ENCODE data around the gene SLC51A.
A peak's percentile ranks its signal among the peaks of the same experiment; 100 is the strongest.
"Not testable (repeated sequence)": the region's sequence is repeated elsewhere in the genome, so short reads cannot be mapped to it uniquely, and the experiment has no call there.

Gene SLC51A

DNA sequence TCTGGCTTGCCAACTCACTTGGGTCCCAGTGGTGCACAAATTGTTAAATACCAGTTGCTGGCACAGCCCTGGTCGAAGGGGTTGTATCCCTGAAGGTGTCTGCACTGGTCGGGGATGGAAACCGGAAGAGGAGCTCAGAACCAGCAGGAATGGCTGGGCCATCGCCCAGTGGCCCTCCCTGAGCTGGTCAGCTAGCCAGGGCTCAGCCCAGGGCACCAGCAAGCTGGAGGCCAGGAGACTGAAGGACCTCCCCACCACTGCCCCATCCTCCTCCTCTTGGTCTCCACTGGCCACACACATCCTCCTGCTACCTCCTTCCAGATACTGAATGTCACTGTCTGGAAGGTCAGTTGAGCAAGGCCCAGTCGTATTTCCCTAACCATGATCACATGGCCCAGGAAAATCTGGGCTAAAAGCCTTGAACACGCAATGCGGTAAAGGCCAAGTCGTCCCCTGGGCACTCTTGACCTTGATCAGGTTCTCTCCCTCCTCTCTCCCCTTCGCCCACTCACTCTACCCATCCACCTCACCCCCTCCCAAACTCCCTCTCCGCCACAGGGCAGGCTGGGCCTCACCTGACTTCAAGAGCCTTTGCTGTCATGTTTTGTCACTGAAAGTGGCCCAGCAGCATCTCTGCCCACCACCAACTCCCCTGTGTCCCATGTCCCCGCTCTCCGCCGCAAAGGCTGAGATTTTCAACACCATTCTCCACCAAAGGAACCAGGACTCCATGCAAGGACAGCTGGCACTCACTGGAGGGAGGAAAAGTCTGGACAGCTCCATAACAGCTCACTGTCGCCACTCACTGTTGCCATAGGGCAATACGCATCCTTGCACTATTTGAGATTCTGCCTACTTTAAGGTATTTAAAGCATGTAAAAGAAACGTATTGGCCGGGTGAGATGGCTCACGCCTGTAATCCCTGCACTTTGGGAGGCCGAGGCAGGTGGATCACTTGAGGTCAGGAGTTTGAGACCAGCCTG is 17.3 kb upstream of the SLC51A start:
- Histone ChIP-seq H3K27ac (replicated peaks) (no peak overlapping the region), H3K4me3 (replicated peaks; ENCODE audit: insufficient read depth, low read length) (no peak overlapping the region), H3K27me3 (ENCODE audit: insufficient read depth, poor library complexity, severe bottlenecking) (no peaks in the 10 kb centered on the region)
- no peak for DNase-seq (ENCODE audit: low read depth in 1 of 2, low spot score in 1 of 2)
- TF ChIP-seq, protein P1, sequence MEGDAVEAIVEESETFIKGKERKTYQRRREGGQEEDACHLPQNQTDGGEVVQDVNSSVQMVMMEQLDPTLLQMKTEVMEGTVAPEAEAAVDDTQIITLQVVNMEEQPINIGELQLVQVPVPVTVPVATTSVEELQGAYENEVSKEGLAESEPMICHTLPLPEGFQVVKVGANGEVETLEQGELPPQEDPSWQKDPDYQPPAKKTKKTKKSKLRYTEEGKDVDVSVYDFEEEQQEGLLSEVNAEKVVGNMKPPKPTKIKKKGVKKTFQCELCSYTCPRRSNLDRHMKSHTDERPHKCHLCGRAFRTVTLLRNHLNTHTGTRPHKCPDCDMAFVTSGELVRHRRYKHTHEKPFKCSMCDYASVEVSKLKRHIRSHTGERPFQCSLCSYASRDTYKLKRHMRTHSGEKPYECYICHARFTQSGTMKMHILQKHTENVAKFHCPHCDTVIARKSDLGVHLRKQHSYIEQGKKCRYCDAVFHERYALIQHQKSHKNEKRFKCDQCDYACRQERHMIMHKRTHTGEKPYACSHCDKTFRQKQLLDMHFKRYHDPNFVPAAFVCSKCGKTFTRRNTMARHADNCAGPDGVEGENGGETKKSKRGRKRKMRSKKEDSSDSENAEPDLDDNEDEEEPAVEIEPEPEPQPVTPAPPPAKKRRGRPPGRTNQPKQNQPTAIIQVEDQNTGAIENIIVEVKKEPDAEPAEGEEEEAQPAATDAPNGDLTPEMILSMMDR (IDR thresholded peaks at IDR 0.05; ENCODE audit: insufficient read depth, low read length), result peak; percentile 7
- TF ChIP-seq POLR2AphosphoS5 (IDR thresholded peaks at IDR 0.05; ENCODE audit: low read depth) (no peak), SPI1 (IDR thresholded peaks at IDR 0.05; ENCODE audit: borderline replicate concordance, low read depth) (no peak), GABPA (IDR thresholded peaks at IDR 0.05; ENCODE audit: low read depth) (no peak)
- TF ChIP-seq, protein P2, sequence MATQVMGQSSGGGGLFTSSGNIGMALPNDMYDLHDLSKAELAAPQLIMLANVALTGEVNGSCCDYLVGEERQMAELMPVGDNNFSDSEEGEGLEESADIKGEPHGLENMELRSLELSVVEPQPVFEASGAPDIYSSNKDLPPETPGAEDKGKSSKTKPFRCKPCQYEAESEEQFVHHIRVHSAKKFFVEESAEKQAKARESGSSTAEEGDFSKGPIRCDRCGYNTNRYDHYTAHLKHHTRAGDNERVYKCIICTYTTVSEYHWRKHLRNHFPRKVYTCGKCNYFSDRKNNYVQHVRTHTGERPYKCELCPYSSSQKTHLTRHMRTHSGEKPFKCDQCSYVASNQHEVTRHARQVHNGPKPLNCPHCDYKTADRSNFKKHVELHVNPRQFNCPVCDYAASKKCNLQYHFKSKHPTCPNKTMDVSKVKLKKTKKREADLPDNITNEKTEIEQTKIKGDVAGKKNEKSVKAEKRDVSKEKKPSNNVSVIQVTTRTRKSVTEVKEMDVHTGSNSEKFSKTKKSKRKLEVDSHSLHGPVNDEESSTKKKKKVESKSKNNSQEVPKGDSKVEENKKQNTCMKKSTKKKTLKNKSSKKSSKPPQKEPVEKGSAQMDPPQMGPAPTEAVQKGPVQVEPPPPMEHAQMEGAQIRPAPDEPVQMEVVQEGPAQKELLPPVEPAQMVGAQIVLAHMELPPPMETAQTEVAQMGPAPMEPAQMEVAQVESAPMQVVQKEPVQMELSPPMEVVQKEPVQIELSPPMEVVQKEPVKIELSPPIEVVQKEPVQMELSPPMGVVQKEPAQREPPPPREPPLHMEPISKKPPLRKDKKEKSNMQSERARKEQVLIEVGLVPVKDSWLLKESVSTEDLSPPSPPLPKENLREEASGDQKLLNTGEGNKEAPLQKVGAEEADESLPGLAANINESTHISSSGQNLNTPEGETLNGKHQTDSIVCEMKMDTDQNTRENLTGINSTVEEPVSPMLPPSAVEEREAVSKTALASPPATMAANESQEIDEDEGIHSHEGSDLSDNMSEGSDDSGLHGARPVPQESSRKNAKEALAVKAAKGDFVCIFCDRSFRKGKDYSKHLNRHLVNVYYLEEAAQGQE (IDR thresholded peaks at IDR 0.05; ENCODE audit: insufficient replicate concordance, low read depth), result peak; percentile 25

- H3K27ac ChIP-seq (replicated peaks), result peak overlapping the region; percentile 10; the same call in 1 of the 2 replicates
- H3K27me3 ChIP-seq (ENCODE audit: insufficient read depth, poor library complexity, severe bottlenecking), result no peaks in the 10 kb centered on the region
- no peak overlapping the region for H3K4me3 ChIP-seq (replicated peaks; ENCODE audit: insufficient read depth, low read length)
- TF ChIP-seq, protein P2 (IDR thresholded peaks at IDR 0.05; ENCODE audit: insufficient replicate concordance, low read depth), result peak; percentile 66
- no peak for TF ChIP-seq SPI1 (IDR thresholded peaks at IDR 0.05; ENCODE audit: borderline replicate concordance, low read depth)
- peak; percentile 72 to 86 for DNase-seq (ENCODE audit: low read depth in 1 of 2, low spot score in 1 of 2)
Observed at GRCh38 chr3:196202516-196202970, 13.8 kb upstream of the SLC51A start.

DNA sequence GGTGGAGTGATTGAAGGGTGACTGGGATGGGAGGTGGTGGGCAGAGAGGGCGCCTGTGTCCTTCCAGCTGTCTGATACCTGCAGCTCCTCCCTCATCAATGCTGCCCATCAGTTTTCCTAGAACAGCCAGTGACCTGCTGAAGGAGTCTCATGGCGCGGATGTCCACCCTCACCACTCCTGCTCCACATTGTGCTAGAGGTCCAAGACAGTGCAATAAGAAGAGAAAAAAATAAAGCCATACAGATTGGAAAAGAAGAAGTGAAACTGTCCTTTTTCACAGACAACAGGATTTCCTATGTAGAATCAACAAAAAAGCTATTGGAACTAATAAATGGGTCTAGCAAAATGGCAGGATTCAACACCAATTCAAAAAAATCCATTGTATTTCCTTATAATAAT is 12.5 kb upstream of the SLC51A start:
- TF ChIP-seq, protein P2 (IDR thresholded peaks at IDR 0.05; ENCODE audit: insufficient replicate concordance, low read depth), result no peak
- TF ChIP-seq GABPA (IDR thresholded peaks at IDR 0.05; ENCODE audit: low read depth) (no peak), SPI1 (IDR thresholded peaks at IDR 0.05; ENCODE audit: borderline replicate concordance, low read depth) (no peak), POLR2AphosphoS5 (IDR thresholded peaks at IDR 0.05; ENCODE audit: low read depth) (no peak)
- TF ChIP-seq, protein P1 (IDR thresholded peaks at IDR 0.05; ENCODE audit: insufficient read depth, low read length), result no peak

GRCh38 chr3:196205442-196206205 is 10.7 kb upstream of the SLC51A start:
- not testable (repeated sequence) for DNase-seq (ENCODE audit: low read depth in 1 of 2, low spot score in 1 of 2); H3K4me3 ChIP-seq (replicated peaks; ENCODE audit: insufficient read depth, low read length)

More for the DNA sequence above, 12.5 kb upstream of the SLC51A start:
- Histone ChIP-seq H3K4me3 (replicated peaks; ENCODE audit: insufficient read depth, low read length) (no peak overlapping the region), H3K27ac (replicated peaks) (no peak overlapping the region), H3K27me3 (ENCODE audit: insufficient read depth, poor library complexity, severe bottlenecking) (no peaks in the 10 kb centered on the region)
- no peak for DNase-seq (ENCODE audit: low read depth in 1 of 2, low spot score in 1 of 2)

More at GRCh38 chr3:196205442-196206205, 10.7 kb upstream of the SLC51A start:
- H3K27ac ChIP-seq (replicated peaks); H3K27me3 ChIP-seq (ENCODE audit: insufficient read depth, poor library complexity, severe bottlenecking): not testable (repeated sequence)
